ENCODE data around the gene RNF213.
"Not testable (repeated sequence)": the region's sequence is repeated elsewhere in the genome, so short reads cannot be mapped to it uniquely, and the experiment has no call there.

Gene RNF213

DNA sequence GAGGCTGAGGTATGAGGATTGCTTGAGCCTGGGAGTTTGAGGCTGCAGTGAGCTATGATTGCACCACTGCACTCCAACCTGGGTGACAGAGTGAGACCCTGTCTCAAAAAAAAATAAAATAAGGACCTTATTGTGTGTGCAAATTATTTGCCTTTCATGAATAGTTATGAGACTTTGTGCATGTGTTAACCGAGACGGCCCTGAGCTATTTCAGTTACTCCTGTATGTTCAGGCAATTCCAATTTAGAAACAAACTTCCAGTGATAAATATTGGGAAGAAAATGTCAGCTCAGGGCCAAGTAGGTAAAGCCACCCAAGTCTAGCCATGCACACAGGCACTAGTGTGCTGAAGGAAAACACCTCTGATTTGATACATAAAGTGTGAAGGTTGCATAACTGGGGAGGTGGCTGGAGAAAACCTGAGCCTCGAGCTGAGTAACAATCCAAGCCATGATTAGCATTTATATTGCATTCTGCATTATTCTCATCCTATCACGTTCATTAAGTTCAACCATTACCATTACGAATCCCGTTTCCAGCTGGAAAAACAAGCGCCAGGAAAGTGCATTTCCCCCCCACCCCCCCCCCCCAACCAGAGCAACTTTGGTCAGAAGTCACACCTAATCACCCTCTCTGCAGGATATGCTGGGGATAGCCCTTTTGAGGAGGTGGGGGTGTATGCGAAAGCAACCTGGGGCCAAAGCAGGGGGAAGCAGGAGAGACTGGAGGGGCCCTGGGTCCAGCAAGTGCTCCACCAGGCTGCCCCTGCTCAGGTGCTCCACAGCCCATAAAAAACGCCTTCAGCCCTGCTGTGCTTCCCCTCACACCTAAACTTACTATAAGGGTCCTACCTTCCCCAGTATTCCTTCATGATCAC lies 135.7 kb downstream of the RNF213 start:
- no peak for DNase-seq

GRCh38 chr17:80397034-80397387 lies 136.4 kb downstream of the RNF213 start:
- DNase-seq, result no peak

DNA sequence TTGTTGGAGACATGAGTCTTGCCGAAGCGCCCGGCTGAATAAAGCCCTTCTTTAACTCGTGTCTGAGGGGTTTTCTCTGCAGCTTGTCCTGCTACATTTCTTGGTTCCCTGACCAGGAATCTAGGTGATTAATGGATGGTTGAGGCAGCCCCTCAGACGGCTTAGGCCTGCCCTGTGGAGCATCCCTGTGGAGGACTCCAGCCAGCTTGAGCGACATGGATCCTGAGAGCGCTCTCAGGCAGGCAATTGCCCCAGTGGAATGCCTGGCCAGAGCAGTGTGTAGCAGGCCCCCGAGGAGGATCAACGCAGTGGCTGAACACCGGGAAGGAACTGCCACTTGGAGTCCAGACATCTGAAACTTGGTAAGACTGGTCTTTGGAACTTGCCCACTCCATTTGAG lies 137.0 kb downstream of the RNF213 start:
- DNase-seq, result no peak

DNA sequence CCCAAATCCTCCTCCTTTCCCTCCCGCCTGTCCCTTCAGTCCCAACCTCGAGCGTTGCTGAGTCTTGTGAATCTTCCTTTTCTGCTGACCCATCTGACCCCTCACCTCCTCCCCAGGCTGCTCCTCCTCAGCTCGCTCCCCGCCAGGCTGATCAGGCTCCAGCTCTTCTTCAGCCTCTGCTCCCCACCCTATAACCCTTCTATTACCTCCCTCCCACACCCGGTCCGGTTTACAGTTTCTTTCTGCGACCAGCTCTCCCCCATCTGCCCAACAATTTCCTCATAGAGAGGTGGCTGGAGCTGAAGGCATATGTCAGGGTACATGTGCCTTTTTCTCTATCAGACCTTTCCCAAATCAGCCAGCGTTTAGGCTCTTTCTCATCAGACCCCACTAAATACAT lies 140.4 kb downstream of the RNF213 start:
- DNase-seq, result not testable (repeated sequence)

- not testable (repeated sequence) for DNase-seq
These were observed 141.4 kb downstream of the RNF213 start for GRCh38 chr17:80402102-80402501.

DNA sequence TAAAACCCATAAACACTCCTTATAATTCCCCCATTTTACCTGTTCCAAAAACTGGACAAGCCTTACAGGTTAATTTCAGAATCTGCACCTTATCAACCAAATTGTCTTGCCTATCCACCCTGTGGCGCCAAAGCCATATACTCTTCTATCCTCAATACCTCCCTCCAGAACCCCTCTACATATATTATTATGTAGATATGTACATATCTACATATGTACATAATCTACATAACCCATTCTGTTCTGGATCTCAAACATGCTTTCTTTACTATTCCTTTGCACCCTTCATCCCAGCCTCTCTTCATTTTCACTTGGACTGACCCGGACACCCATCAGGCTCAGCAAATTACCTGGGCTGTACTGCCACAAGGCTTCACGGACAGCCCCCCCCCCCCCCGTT lies 142.3 kb downstream of the RNF213 start:
- no peak for DNase-seq

DNA sequence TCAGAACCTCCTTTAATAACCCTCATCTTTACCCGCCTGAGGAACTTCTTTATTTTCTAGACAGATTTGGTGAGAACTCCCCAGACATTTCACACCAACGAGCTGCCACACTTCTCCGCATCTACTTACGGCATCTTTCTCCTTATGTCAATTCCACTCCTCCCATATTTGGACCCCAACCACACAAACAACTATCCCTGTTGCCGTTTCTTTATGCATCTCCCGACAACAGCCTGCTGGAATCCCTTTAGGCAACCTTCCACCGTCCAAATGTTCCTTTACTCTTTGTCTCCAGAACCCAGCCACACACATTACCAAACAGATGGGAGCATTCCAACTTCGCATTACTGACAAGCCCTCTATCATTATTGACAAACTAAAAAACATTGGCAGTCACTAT lies 145.5 kb downstream of the RNF213 start:
- DNase-seq, result no peak

- DNase-seq, result not testable (repeated sequence)
These were observed 147.3 kb downstream of the RNF213 start for GRCh38 chr17:80407917-80408316.

DNA sequence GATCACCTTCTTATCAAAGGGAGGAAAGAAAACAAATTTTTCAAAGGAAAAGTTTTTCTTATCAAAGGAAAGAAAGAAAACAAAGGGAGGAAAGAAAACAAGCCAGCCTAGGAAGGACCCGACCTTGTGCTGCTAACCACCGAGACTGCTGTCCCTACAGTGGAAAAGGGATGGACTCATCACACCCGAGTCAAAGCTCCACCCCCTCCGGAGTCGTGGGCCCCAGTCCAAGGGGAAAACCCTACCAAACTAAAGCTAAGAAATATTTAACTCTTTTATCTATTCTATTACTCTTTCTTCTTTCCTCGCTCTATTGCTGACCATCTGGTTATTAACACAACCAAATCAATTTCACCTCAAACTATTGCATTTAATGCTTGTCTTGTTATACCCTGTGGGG lies 148.2 kb downstream of the RNF213 start:
- DNase-seq, result no peak

DNA sequence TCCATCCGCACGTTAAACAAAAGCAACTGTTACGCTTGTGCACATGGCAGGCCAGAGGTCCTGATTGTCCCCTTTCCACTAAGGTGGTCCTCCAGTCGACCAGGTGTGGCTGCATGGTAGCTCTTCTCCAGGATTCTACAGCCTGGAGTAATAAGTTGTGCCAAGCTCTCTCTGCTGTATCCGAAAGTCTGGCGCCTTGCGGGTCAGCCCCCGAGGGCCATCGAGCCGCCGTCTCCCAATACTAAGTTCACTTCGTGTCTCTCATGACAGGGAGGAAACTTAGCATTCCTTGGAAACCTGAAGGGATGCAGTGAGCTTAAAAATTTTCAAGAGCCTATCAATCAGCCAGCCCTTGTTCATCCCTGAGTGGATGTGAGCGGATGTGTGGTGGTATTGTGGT lies 149.0 kb downstream of the RNF213 start:
- no peak for DNase-seq

DNA sequence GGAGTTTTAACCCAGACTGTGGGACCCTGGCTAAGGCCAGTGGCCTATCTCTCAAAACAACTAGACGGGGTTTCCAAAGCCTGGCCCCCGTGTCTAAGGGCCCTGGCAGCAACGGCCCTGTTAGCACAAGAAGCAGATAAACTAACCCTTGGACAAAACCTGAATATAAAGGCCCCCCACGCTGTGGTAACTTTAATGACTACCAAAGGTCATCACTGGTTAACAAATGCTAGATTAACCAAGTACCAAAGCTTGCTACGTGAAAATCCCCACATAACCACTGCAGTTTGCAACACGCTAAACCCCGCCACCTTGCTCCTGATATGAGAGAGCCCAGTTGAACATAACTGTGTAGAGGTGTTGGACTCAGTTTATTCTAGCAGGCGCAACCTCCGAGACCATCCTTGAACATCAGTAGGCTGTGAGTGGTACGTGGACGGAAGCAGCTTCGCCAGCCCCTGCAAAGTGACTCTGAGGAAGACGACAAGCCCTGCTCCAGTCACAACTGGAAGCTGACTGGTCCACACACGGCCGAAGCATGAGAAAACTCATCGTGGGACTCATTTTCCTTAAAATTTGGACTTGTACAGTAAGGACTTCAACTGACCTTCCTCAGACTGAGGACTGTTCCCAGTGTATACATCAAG lies 149.9 kb downstream of the RNF213 start:
- DNase-seq, result not testable (repeated sequence)

DNA sequence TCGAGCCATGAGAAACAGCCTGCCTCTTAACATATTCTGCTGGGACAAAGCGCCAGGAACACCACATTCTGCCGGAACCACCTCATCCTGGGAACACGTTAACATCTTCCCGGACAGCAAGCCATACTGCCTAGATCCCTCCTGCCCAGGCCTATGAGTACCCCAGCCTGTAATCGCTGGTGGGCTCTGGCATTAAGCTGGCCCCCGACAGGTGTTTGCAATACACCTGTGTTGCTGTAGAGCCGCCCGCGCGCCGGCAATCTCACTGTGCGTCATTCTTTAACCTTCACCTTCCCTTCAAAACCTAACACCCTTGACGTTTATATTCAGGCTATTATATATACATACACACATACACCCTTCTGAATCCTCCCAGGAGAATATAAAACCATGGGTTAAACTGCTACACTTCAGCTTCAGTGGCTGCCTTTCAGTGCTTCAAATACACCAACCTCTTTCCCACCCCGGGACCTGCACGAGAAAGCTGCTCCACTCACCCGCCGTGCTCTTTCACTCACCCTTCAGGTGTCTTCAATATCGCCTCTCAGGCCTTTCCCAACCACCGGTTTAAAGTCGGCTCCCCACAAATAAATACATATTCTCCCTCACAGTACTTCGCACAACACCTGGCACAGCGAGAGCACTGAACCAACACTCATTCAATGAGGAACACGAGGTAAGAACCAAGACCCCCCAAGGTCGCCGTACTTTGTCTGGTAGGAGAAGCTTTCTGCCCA lies 153.3 kb downstream of the RNF213 start:
- DNase-seq, result no peak

GRCh38 chr17:80414508-80414802 lies 153.8 kb downstream of the RNF213 start:
- no peak for DNase-seq

DNA sequence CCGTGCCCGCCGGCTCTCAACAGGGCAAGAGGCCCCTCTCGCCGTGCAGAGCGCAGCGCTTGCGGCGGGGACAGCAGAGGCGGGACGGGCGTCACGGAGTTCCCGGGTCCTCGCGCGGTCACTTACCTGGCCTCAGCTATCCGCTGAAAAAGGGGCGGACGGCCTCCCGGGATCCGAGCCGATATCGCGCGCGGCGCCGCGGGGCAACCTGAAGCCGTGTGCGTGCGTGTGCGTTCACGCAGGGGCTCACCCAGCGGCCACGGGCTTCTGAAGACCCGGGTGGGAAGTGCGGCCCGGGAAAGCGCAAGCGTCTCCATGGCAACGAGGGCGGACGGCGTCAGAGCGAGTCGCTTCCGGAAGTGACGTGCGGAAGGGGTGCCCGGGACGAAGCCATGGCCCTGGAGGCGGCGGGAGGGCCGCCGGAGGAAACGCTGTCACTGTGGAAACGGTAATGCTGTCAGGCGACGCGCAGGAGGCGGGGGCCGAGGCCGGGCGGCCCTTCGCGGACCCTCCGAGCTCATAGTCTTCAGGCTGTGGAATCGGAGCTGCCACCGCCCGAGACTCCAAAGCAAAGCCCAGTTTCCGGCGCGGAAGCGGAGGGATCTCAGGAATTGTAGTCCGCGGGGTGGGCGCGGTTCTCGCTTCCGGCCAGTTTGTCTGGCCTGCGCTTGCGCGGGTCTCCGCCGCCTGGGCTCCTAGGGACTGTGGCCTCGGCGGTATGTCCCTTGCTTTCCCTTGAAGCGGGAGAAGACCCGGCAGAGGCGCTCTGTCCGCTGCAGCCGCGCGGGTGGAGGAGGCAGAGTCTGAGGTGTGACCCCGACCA lies 154.4 kb downstream of the RNF213 start, which contains the start of gene ENDOV:
Gene ENDOV (plus strand): TSS at position 365 of the 823 bp plus-strand sequence. CDS start 28 bp downstream, at position 393.
- peak; percentile 41 for DNase-seq

DNA sequence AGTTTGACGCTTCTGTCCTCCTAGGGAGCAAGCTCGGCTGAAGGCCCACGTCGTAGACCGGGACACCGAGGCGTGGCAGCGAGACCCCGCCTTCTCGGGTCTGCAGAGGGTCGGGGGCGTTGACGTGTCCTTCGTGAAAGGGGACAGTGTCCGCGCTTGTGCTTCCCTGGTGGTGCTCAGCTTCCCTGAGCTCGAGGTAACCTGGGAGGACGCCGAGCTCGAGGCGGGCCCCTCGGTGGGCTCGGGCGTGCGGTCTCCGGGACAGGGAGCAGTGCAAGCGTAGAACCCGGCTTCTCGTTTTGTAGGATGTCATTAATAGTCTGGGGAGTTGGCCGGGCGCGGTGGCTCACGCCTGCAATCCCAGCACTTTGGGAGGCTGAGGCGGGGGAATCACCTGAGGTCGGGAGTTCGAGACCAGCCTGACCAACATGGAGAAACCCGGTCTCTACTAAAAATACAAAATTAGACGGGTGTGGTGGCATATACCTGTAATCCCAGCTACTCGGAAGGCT lies 155.0 kb downstream of the RNF213 start:
- no peak for DNase-seq

- DNase-seq, result no peak
These were observed 155.7 kb downstream of the RNF213 start for GRCh38 chr17:80416260-80416939.

GRCh38 chr17:80416940-80417293 lies 156.3 kb downstream of the RNF213 start:
- no peak for DNase-seq

DNA sequence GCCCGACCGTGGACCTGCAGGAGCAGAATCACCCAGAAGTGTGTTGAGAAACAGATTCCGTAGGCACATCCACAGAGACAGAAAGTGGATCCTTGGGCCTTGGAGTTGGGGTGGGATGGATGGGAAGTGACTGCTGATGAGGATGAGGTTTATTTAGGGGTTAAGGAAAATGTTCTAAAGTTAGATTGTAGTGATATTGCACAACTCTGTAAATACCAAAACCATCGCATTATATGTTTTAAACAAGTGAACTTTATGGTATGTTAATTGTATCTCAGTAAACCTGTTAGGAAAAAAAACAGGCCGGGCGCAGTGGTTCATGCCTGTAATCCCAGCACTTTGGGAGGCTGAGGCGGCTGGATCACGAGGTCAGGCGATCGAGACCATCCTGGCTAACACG lies 157.9 kb downstream of the RNF213 start:
- no peak for DNase-seq

GRCh38 chr17:80419255-80419654 lies 158.6 kb downstream of the RNF213 start:
- DNase-seq, result no peak

DNA sequence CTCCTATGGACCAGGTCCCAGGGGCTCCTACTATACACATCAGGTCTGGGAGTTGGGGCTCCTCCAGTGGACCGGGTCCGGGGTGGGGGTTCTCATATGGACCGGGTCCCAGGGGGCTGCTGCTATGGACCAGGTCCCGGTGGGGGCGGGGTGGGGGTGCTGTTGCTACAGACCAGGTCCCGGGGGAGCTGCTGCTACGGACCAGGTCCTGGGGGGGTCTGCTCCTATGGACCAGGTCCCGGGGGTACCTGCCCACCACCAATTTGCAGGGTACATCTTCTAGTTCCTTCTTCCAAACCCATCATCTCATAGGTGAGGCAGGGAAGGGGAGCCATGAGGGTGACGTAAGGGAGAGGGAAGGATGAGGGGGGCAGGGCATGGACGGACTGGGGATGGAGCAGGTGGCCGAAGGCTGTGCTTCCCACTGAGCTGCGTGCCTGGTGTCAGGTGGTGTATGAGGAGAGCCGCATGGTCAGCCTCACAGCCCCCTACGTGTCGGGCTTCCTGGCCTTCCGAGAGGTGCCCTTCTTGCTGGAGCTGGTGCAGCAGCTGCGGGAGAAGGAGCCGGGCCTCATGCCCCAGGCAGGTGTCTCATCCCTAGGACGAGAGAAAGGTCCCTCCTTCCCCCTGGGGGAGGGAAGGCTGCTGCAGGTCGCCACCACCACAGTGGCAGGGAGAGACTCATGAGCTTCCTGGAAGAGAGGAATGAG lies 160.9 kb downstream of the RNF213 start:
- no peak for DNase-seq

DNA sequence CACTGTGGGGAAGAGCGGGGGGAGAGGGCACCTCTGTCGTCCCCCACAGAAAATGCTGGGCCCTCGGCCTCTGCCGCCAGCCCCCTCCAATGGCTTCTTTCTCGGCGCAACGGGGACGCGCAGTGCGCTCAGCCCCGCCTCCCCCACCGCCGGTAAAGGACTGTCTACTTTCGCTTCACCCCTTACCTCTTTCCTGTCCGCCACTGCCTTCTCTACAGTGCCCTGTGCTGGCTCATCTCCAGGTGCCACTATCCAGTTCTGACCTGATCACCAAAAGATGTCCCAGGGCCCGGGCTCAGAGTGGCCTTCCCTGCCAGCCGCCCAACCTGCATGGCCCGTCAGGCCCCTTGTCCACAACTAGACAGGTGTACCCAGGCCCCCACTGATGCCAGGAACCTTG lies 161.6 kb downstream of the RNF213 start:
- DNase-seq, result no peak

GRCh38 chr17:80422981-80423380 lies 162.3 kb downstream of the RNF213 start:
- no peak for DNase-seq
